C1 segment of cervical spinal cord (tissue), 14 donors: ENCODE measurements around the gene ERCC4.

Experiments used
- DNase-seq, 14 donors: peaks; one replicate each; lab custom pipeline; 2025; lab: John Stamatoyannopoulos, UW

Gene ERCC4

GRCh38 chr16:13911306-13911705 lies 8.6 kb upstream of the ERCC4 start:
- no peak for DNase-seq

DNA sequence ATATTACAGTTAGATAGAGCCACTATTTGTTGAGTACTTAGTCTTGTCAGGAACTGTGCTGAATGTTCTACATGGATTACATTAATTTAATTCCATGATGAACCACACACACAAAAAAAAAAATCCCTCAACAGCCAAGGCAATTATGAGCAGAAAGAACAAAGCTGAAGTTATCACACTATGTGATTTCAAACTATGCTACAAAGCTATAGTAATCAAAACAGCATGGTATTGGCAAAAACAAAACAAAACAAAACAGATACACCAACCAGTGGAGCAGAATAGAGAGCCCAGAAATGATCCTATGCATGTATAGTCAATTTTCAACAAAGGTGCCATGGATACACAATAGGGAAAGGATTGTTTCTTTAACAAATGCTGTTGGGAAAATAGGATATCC lies 8.1 kb upstream of the ERCC4 start:
- DNase-seq: no peak

DNA sequence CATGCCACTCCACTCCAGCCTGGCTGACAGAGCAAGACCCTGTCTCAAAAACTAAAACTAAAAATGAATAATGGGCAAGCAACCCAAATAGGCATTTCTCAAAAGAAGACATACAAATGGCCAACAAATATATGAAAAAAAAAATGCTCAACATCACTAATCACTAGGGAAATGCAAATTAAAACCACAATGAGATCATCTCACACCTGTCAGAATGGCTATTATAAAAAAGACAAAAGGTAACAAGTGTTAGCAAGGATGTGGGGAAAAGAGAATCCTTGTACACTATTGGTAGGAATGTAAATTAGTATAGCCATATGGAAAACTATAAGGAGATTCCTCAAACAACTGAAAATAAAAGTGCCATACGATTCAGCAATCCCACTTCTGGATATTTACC lies 7.1 kb upstream of the ERCC4 start:
- no peak for DNase-seq

- no peak for DNase-seq
These were observed 6.3 kb upstream of the ERCC4 start for GRCh38 chr16:13913374-13914292.

DNA sequence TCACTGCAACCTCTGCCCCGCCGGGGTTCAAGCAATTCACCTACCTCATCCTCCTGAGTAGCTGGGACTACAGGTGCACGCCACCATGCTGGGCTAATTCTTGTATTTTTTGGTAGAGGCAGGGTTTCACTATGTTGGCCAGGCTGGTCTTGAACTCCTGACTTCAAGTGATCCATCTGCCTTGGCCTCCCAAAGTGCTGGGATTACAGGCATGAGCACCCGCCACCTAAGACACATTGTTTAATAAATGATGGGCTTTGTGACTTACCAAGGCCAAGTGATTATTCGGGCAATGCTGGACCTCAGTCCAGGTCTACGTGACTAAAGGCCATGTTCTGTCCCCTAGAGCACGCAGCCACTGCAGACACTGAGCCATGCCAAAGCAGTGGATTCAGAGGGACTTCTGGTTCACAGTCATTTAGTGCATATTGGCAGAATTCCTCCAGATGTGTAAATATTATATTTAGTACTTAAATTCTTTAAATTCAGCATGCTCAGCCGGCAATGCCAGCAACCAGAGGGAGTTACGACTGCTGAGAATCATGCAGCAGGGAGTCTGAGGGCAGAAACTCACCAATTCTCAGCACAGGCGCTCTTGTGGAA lies 4.8 kb upstream of the ERCC4 start:
- no peak for DNase-seq

DNA sequence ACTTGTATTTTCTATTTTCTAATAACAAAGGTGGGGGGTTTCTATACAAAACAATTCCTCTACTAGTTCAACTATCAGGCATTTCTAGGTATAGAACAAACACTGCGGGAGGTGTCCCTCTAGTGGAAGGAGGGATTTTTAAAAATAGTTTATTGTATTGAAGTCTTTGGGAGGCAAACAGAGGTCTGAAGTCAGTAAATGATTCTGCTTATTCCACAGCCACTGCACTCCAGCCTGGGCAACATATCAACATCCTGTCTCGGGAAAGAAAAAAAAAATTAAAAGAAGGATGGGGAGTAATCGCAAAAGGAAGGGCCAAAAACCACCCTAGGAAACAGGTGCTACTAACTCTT lies 648 bp upstream of the ERCC4 start:
- no peak for DNase-seq

- peak in 2 of 14 donors; percentile 23 to 54 for DNase-seq
These were observed 510 bp downstream of the ERCC4 start for GRCh38 chr16:13920510-13920818.

- no peak for DNase-seq
These were observed 1.4 kb downstream of the ERCC4 start for GRCh38 chr16:13921328-13921727.

DNA sequence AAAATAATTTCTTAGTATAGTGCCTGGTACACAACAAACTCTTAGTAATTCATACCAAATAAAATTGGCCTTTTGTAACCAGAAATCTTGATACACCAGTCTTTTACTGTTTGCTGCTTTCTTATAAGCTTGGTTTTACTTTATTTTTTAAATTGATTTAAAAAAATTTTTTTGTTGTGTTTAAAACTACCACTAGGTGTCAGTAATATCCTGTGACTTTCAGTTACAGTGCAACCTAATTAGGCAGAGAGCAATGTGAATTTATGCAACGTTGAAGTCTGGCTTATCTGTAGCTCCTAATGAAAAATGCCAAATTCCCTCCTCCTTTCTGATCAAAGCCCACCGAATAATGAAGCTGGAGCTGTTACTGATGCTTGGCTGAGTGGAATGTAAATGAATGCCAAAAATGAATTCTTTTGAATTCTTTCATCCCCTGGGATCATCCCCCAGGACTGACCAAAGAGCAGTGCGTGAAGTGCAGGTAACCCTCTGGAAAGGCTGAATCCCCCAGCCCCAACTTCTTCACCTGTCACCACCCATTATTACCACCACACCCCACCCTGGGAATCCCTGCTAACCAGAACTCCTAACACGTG lies 3.8 kb downstream of the ERCC4 start:
- DNase-seq: peak in 1 of 14 donors; percentile 5

- DNase-seq: no peak
These were observed 6.5 kb downstream of the ERCC4 start for GRCh38 chr16:13926464-13926863.

DNA sequence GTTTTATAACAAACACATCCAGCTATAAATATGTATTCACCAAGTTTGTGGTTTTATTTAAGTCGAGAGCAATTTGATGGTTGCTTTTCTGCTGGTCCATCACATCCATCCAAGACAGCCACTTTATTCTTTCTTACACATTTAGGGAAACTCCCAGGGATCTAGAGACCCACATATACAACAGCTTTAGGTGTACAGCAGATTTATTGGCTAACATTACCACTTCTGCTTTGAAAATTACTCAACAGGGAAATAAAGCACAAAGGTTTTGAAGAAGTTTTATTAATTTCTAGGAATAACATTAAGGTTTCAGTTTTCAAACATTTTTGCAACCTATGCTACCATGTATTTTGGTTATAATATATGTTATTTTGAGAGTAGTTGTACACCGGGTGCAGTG lies 6.9 kb downstream of the ERCC4 start:
- DNase-seq: no peak

DNA sequence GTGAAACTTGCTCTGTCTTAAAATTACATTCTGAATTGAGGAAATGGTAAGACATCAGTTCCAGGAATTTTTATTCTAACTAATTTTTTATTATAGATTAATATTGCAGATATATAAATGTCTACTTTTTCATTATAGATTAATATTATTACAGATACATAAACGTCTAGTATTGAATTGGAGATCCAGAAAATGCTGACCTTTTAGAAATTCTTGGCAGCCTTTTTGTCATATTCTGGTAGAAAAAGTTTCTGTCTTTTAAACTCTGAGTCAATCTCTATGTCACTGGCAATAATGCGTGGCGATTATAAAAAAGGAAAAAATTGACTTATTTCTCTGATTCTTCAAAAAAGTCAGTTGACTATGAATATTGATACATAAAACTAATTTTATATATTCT lies 8.7 kb downstream of the ERCC4 start:
- DNase-seq: no peak

- no peak for DNase-seq
These were observed 11.9 kb downstream of the ERCC4 start for GRCh38 chr16:13931845-13932244.

GRCh38 chr16:13935408-13935807 lies 15.5 kb downstream of the ERCC4 start:
- no peak for DNase-seq

GRCh38 chr16:13936155-13936554 lies 16.2 kb downstream of the ERCC4 start:
- no peak for DNase-seq

DNA sequence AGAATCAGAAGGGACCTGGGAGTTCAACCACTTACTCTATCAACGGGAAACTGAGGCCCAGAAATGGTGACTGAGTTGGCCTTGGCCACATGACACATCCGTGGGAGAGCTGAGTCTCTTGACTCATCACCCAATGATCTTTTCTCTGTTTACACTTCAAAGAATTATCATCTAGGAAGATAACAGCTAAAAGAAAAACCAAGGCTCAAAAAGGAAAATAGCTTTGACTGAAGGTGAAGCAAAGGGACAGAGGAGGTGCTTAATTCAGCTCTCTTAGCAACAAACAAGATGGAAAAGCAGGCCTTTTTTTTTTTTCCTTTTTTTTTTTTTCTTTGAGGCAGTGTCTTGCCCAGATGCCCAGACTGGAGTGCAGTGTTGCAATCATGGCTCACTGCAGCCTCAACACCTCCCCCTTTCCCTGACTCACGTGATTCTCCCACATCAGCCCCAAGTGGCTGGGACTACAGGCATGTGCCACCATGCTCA lies 16.7 kb downstream of the ERCC4 start:
- DNase-seq: peak in 2 of 14 donors; percentile 6 to 16

- no peak for DNase-seq
These were observed 17.5 kb downstream of the ERCC4 start for GRCh38 chr16:13937411-13937810.

DNA sequence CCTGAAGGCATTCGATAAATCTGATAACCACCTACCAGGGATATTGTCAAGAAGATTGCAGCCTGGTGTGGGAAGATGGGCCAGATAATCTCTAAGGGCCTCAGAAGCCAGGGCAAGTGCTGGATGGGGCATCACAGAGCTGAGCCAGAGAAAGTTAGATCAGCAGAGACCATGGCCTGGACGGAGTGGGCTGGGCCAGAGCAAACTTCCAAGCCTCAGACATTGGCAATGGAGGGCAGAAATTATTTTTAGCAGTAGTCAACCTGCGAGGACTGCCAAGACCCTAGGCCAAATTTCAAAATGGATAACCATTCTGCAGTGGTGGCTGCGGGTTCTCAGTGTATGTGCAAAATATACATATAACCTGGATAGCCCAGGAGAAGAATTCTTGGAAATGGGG lies 18.5 kb downstream of the ERCC4 start:
- DNase-seq: no peak

GRCh38 chr16:13939821-13940220 lies 19.9 kb downstream of the ERCC4 start:
- DNase-seq: no peak

DNA sequence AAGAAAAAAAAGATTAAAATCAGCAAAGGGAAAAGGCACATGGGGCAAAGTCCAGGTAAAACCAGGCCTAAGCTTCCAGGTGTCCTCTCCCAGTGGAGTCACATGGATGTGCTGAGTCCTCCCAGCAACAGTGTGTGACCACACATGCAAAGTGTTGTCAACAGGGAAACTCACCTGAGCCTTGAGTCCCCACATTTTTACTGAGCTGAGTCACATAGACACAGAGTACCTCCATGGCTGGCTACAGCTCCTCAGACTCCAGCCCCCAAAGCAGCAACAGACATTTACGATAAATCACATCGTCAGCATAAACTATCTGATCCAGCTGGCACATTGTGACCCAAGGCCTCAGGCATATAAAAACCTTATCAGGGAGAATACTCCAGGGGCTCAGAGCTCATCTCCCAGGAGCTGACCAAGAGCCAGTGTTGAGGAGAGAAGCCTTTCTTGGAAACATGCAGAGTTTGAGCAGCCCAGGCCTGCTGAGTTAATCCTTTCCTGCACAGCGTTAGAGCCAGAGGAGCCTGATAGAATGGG lies 20.5 kb downstream of the ERCC4 start:
- no peak for DNase-seq

GRCh38 chr16:13944816-13945215 lies 24.9 kb downstream of the ERCC4 start:
- DNase-seq: no peak

- no peak for DNase-seq
These were observed 26.0 kb downstream of the ERCC4 start for GRCh38 chr16:13945744-13946485.
